Epidermal melanocyte (primary cell): ENCODE data around the gene C1QL4.
"Not testable (repeated sequence)": the region's sequence is repeated elsewhere in the genome, so short reads cannot be mapped to it uniquely, and the experiment has no call there.

Experiments
- DNase-seq: peaks from one replicate; pipeline ENCODE4 v3.0.0; 2011; ENCODE audit warnings: low spot score; ENCODE audit not compliant: insufficient read length

C1QL4 gene

GRCh38 chr12:49333778-49334177, 3.2 kb downstream of the C1QL4 start:
- DNase-seq: not testable (repeated sequence)

- DNase-seq: no peak
Measured at GRCh38 chr12:49332891-49333371, 4.1 kb downstream of the C1QL4 start.

GRCh38 chr12:49332441-49332861, 4.5 kb downstream of the C1QL4 start:
- DNase-seq: no peak

GRCh38 chr12:49331380-49332222, 5.4 kb downstream of the C1QL4 start:
- peak; percentile 97 for DNase-seq

DNA sequence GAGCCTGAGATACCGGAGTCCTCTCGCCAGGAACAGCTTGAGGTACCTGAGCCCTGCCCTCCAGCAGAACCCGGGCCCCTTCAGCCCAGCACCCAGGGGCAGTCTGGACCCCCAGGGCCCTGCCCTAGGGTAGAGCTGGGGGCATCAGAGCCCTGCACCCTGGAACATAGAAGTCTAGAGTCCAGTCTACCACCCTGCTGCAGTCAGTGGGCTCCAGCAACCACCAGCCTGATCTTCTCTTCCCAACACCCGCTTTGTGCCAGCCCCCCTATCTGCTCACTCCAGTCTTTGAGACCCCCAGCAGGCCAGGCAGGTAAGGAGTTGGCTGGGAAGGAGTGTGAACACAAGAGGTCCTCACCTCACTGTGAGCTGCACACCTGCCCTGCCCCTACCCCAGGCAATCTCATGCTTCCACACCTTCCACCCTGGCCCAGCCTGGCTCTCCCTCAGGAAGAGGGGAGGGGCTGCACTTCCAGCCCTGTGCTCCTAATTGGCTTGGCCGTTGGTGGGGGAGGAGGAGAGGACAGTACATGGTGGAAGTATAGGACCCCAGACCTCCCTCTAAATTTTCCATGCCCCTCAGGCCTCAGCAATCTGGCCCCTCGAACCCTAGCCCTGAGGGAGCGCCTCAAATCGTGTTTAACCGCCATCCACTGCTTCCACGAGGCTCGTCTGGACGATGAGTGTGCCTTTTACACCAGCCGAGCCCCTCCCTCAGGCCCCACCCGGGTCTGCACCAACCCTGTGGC, 6.2 kb downstream of the C1QL4 start:
- DNase-seq: no peak

DNA sequence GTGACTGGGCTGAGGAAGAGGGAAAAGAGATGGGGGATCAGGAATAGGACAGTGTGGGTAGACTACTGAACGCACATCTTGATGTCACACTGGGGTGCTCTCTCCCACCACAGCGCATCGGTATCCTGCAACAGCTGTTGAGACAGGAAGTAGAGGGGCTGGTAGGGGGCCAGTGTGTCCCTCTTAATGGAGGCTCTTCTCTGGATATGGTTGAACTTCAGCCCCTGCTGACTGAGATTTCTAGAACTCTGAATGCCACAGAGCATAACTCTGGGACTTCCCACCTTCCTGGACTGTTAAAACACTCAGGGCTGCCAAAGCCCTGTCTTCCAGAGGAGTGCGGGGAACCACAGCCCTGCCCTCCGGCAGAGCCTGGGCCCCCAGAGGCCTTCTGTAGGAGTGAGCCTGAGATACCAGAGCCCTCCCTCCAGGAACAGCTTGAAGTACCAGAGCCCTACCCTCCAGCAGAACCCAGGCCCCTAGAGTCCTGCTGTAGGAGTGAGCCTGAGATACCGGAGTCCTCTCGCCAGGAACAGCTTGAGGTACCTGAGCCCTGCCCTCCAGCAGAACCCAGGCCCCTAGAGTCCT, 6.9 kb downstream of the C1QL4 start:
- DNase-seq: no peak

DNA sequence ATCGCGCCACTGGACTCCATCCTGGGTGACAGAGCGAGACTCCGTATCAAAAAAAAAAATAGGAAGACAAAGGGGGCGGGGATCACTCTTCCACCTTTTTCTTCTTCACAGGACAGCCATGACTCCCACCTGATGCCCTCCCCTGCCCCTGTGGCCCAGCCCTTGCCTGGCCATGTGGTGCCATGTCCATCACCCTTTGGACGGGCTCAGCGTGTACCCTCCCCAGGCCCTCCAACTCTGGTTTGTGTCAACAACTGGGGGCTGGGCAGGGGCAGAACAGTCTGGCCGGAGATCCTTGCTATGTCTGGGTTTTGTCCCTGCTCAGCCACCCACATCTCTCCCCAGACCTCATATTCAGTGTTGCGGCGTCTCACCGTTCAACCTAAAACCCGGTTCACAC, 8.2 kb downstream of the C1QL4 start:
- no peak for DNase-seq

DNA sequence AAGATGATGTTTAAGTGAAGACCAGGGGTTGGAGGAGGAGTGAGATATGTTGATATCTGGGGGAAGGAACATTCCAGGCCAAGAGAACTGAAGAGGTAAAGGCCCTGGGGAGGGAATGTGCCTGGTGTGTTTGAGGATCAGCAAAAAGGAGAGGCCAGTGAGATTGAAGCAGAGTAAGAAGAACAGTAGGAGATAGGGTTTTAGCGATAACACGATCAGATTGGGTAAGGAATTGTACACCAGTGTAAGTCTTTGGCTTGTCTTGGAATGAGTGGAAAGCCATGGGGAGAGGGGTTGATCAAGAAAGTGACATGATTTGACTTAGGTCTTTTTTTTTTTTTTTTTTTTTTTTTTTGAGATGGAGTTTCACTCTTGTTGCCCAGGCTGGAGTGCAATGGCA, 9.1 kb downstream of the C1QL4 start:
- DNase-seq: no peak

DNA sequence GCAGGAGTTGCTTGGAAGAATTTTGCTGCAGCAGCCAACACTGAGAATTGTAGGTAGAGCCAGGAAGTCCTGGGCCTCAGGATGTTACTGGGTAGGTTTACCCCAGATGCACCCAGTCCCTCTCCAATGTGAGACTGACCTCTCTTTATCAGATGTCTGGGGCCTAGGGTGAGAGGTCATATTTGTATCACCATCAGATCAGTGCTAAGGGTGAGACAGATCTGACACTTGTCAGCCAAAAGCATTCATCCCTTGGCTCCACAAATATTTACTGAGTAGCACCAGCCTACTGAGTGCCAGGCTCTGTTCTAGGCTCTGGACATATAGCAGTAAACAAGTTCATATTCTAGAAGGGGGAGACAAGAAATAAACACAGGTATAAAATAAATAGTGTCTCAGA, 9.6 kb downstream of the C1QL4 start:
- DNase-seq: no peak

GRCh38 chr12:49325606-49326005, 11.4 kb downstream of the C1QL4 start:
- DNase-seq: no peak

DNA sequence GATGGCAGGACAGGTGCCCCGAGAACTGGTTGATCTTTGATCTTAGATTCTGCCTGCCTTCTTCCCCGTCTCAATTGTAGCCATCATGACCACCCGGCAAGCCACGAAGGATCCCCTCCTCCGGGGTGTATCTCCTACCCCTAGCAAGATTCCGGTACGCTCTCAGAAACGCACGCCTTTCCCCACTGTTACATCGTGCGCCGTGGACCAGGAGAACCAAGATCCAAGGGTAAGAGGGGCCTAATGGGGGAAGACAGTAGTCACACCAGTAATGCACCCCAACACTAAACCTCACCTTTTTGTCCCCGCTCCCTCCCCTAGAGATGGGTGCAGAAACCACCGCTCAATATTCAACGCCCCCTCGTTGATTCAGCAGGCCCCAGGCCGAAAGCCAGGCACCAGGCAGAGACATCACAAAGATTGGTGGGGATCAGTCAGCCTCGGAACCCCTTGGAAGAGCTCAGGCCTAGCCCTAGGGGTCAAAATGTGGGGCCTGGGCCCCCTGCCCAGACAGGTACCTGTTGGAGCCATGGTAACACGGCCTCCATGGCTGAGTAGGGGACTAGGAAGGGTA, 13.4 kb downstream of the C1QL4 start:
- DNase-seq: no peak

GRCh38 chr12:49322708-49323523, 14.1 kb downstream of the C1QL4 start, which contains the start of gene TROAP:
Gene TROAP (plus strand): TSS chr12:49323255. CDS start chr12:49323609, 354 bp downstream.
- DNase-seq: peak; percentile 99

GRCh38 chr12:49322367-49322707, 14.7 kb downstream of the C1QL4 start:
- DNase-seq: no peak

- DNase-seq: not testable (repeated sequence)
Measured at GRCh38 chr12:49320411-49321103, 16.4 kb downstream of the C1QL4 start.

GRCh38 chr12:49317118-49317517, 19.9 kb downstream of the C1QL4 start:
- not testable (repeated sequence) for DNase-seq

DNA sequence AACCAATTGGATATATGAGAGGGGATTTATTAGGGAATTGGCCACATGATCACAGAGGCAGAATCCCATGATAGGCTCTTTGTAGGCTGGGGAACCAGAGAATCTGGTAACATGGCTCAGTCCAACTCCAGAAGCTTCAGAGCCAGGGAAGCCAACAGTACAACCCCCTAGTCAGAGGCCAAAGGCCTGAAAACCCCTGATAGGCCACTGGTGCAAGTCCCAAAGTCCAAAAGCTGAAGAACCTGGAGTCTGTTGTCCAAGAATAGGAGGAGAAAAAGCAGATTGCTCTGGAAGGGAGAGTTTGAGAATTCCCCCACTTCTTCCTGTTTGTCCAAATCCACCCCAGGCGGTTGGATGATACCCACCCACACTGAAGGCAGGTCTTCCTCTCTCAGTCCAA, 22.2 kb downstream of the C1QL4 start:
- DNase-seq: no peak

DNA sequence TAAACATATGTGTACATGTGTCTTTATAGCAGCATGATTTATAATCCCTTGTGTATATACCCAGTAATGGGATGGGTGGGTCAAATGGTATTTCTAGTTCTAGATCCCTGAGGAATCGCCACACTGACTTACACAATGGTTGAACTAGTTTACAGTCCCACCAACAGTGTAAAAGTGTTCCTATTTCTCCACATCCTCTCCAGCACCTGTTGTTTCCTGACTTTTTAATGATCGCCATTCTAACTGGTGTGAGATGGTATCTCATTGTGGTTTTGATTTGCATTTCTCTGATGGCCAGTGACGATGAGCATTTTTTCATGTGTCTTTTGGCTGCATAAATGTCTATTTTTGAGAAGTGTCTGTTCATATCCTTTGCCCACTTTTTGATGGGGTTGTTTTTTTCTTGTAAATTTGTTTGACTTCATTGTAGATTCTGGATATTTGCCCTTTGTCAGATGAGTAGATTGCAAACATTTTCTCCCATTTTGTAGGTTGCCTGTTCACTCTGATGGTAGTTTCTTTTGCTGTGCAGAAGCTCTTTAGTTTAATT, 26.5 kb downstream of the C1QL4 start:
- not testable (repeated sequence) for DNase-seq

DNA sequence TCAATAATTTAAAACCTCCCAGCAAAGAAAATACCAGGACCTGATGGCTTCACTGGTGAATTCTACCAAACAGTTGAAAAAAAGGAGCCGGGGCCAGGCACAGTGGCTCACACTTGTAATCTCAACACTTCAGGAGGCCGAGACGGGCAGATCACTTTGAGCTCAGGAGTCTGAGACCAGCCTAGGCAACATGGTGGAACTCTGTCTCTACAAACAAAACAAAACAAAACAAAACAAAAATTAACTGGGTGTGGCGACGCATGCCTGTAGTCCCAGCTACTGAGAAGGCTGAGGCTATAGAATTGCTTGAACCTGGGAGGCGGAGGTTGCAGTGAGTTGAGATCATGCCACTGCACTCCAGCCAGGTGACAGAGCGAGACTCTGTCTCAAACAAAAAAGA, 27.6 kb downstream of the C1QL4 start:
- no peak for DNase-seq

- DNase-seq: no peak
Measured at GRCh38 chr12:49305762-49306510, 31.1 kb downstream of the C1QL4 start.
